Mucosa of stomach (tissue), 1 donor: ENCODE measurements around the gene NLRP6.

Experiments used
- H3K27me3 ChIP-seq: one replicate; pipeline ENCODE4 v1.7.0; 2013; ENCODE audit warnings: mild to moderate bottlenecking, low read length; ENCODE audit not compliant: control insufficient read depth, insufficient read depth
- H3K36me3 ChIP-seq: one replicate; pipeline ENCODE4 v1.7.0; 2013; ENCODE audit warnings: low read length; ENCODE audit not compliant: control insufficient read depth, insufficient read depth
- H3K4me1 ChIP-seq: one replicate; pipeline ENCODE4 v1.7.0; 2013; ENCODE audit warnings: mild to moderate bottlenecking, low read length; ENCODE audit not compliant: control insufficient read depth, insufficient read depth
- H3K4me3 ChIP-seq: one replicate; pipeline ENCODE4 v1.7.0; 2013; ENCODE audit warnings: low read length
- H3K9ac ChIP-seq: one replicate; pipeline ENCODE4 v1.7.0; 2013; ENCODE audit warnings: mild to moderate bottlenecking, low read length, moderate library complexity
- H3K9me3 ChIP-seq: one replicate; pipeline ENCODE4 v1.7.0; 2013; ENCODE audit warnings: mild to moderate bottlenecking, low read length, moderate library complexity; ENCODE audit not compliant: control insufficient read depth
- donor health status: Pancreatic carcinoma.

NLRP6 gene

GRCh38 chr11:279966-280705, 1.9 kb downstream of the NLRP6 start:
- Histone ChIP-seq H3K9me3 (no peaks in the 10 kb centered on the region), H3K27me3 (peaks cover 66% of the 10 kb centered on the region), H3K9ac (no peak overlapping the region), H3K36me3 (no peaks in the 10 kb centered on the region), H3K4me3 (no peak overlapping the region), H3K4me1 (peaks cover 15% of the 10 kb centered on the region)

- peaks cover 73% of the 10 kb centered on the region for H3K27me3 ChIP-seq
- no peaks in the 10 kb centered on the region for H3K36me3 ChIP-seq
- H3K4me3 ChIP-seq: no peak overlapping the region
- H3K4me1 ChIP-seq: peaks cover 15% of the 10 kb centered on the region
- H3K9me3 ChIP-seq: no peaks in the 10 kb centered on the region
- H3K9ac ChIP-seq: no peak overlapping the region
These were observed 2.7 kb downstream of the NLRP6 start for GRCh38 chr11:280706-281485.

- Histone ChIP-seq H3K4me1 (peaks cover 15% of the 10 kb centered on the region), H3K4me3 (no peak overlapping the region), H3K9me3 (no peaks in the 10 kb centered on the region), H3K27me3 (peaks cover 79% of the 10 kb centered on the region), H3K9ac (no peak overlapping the region), H3K36me3 (no peaks in the 10 kb centered on the region)
These were observed 3.4 kb downstream of the NLRP6 start for GRCh38 chr11:281486-282161.

- Histone ChIP-seq H3K9me3 (no peaks in the 10 kb centered on the region), H3K4me1 (peaks cover 15% of the 10 kb centered on the region), H3K36me3 (no peaks in the 10 kb centered on the region), H3K27me3 (peaks cover 81% of the 10 kb centered on the region), H3K4me3 (no peak overlapping the region), H3K9ac (no peak overlapping the region)
These were observed 4.0 kb downstream of the NLRP6 start for GRCh38 chr11:282171-282570.

- Histone ChIP-seq H3K27me3 (peaks cover 85% of the 10 kb centered on the region), H3K4me3 (no peak overlapping the region), H3K9me3 (no peaks in the 10 kb centered on the region), H3K9ac (no peak overlapping the region), H3K36me3 (no peaks in the 10 kb centered on the region), H3K4me1 (peaks cover 15% of the 10 kb centered on the region)
These were observed 4.6 kb downstream of the NLRP6 start for GRCh38 chr11:282630-283360.

- Histone ChIP-seq H3K9me3 (no peaks in the 10 kb centered on the region), H3K4me3 (no peak overlapping the region), H3K27me3 (peaks cover 85% of the 10 kb centered on the region), H3K9ac (no peak overlapping the region), H3K36me3 (no peaks in the 10 kb centered on the region), H3K4me1 (peaks cover 22% of the 10 kb centered on the region)
These were observed 5.3 kb downstream of the NLRP6 start for GRCh38 chr11:283405-284104.

GRCh38 chr11:284105-285020, 6.2 kb downstream of the NLRP6 start:
- peaks cover 23% of the 10 kb centered on the region for H3K4me1 ChIP-seq
- H3K27me3 ChIP-seq: peaks cover 78% of the 10 kb centered on the region
- H3K9me3 ChIP-seq: no peaks in the 10 kb centered on the region
- no peak overlapping the region for H3K4me3 ChIP-seq
- H3K36me3 ChIP-seq: no peaks in the 10 kb centered on the region
- no peak overlapping the region for H3K9ac ChIP-seq

- no peaks in the 10 kb centered on the region for H3K9me3 ChIP-seq
- H3K36me3 ChIP-seq: no peaks in the 10 kb centered on the region
- peaks cover 21% of the 10 kb centered on the region for H3K4me1 ChIP-seq
- H3K4me3 ChIP-seq: no peak overlapping the region
- H3K9ac ChIP-seq: no peak overlapping the region
- peaks cover 69% of the 10 kb centered on the region for H3K27me3 ChIP-seq
These were observed 7.0 kb downstream of the NLRP6 start for GRCh38 chr11:285021-285893.

GRCh38 chr11:285894-286220, 7.7 kb downstream of the NLRP6 start:
- Histone ChIP-seq H3K27me3 (peaks cover 63% of the 10 kb centered on the region), H3K4me3 (no peak overlapping the region), H3K36me3 (no peaks in the 10 kb centered on the region), H3K4me1 (peaks cover 15% of the 10 kb centered on the region), H3K9ac (no peak overlapping the region), H3K9me3 (no peaks in the 10 kb centered on the region)
